Neural cell (in vitro differentiated cells): ENCODE results near the gene RALGDS. TPM values are rescaled to one million over a fixed set of nuclear protein-coding genes. Genes with fewer than 3 reads are reported as not detected.

ENCODE experiments used
- H2AFZ ChIP-seq: fragments of 200-600, 300-800 bp; sonication (generic), shearing (Covaris generic); 2 replicates; pipeline ENCODE4 v1.6.0; 2014; ENCODE audit warnings: low read depth, mild to moderate bottlenecking, antibody characterized with exemption, low read length, moderate library complexity
- H3F3A ChIP-seq: fragments of 200-600 bp; shearing (Covaris generic); 2 replicates; pipeline ENCODE4 v1.6.1; 2016; ENCODE audit warnings: mild to moderate bottlenecking, moderate library complexity, mixed read lengths, antibody characterized with exemption, low read length; ENCODE audit not compliant: insufficient read depth, poor library complexity, severe bottlenecking
- H3K27ac ChIP-seq: fragments of 200-600, 300-800 bp; sonication (generic), shearing (Covaris generic); 2 replicates; pipeline ENCODE4 v1.5.1; 2014; ENCODE audit warnings: mild to moderate bottlenecking, low read length, moderate library complexity
- H3K27me3 ChIP-seq: fragments of 300-800, 200-600 bp; sonication (generic), shearing (Covaris generic); 2 replicates; pipeline ENCODE4 v1.6.0; 2014; ENCODE audit warnings: mild to moderate bottlenecking, low read depth, low read length, moderate library complexity; ENCODE audit not compliant: insufficient read depth
- H3K36me3 ChIP-seq: fragments of 300-800, 200-600 bp; sonication (generic), shearing (Covaris generic); 2 replicates; pipeline ENCODE4 v1.5.1; 2014; ENCODE audit warnings: mild to moderate bottlenecking, antibody characterized with exemption, low read length, moderate library complexity; ENCODE audit not compliant: insufficient read depth
- H3K4me2 ChIP-seq: fragments of 300-800, 200-600 bp; sonication (generic), shearing (Covaris generic); 2 replicates; pipeline ENCODE4 v1.6.0; 2014; ENCODE audit warnings: mild to moderate bottlenecking, low read length
- H3K4me3 ChIP-seq: fragments of 300-800, 200-600 bp; sonication (generic), shearing (Covaris generic); 2 replicates; pipeline ENCODE4 v1.5.1; 2014; ENCODE audit warnings: mild to moderate bottlenecking, low read length, moderate library complexity
- H3K79me2 ChIP-seq: fragments of 200-600 bp; shearing (Covaris generic); replicated peaks from 2 replicates; pipeline ENCODE4 v1.6.0; 2014; ENCODE audit warnings: mild to moderate bottlenecking, low read length, moderate library complexity; ENCODE audit not compliant: insufficient read depth
- H3K9ac ChIP-seq: fragments of 300-800, 200-600 bp; sonication (generic), shearing (Covaris generic); 2 replicates; pipeline ENCODE4 v1.6.1; 2016; ENCODE audit warnings: mild to moderate bottlenecking, low read length, mixed read lengths
- H3K9me2 ChIP-seq: fragments of 200-600 bp; shearing (Covaris generic); 2 replicates; pipeline ENCODE4 v1.6.1; 2016; ENCODE audit warnings: mild to moderate bottlenecking, low read length, mixed read lengths; ENCODE audit not compliant: insufficient read depth
- H3K9me3 ChIP-seq: fragments of 200-600, 300-800 bp; sonication (generic), shearing (Covaris generic); 2 replicates; pipeline ENCODE4 v1.6.1; 2016; ENCODE audit warnings: mild to moderate bottlenecking, mixed run types, low read length, moderate library complexity, mixed read lengths
- H4K20me1 ChIP-seq: fragments of 200-600 bp; shearing (Covaris generic); 2 replicates; pipeline ENCODE4 v1.6.1; 2016; ENCODE audit warnings: mild to moderate bottlenecking, mixed run types; ENCODE audit not compliant: insufficient read depth
- EP300 ChIP-seq: fragments of 450-650 bp; conservative IDR thresholded peaks from 2 replicates; pipeline ENCODE4 v1.6.1; 2014; ENCODE audit warnings: antibody characterized with exemption, mild to moderate bottlenecking, moderate library complexity; ENCODE audit not compliant: poor library complexity, severe bottlenecking
- EZH2 ChIP-seq: fragments of 200-600, 300-800 bp; shearing (Covaris generic), sonication (generic); IDR thresholded peaks from 2 replicates; pipeline ENCODE4 v1.6.1; 2014; ENCODE audit warnings: antibody characterized with exemption, low read length, borderline replicate concordance, mild to moderate bottlenecking; ENCODE audit not compliant: insufficient read depth, poor library complexity, severe bottlenecking
- MXI1 ChIP-seq: fragments of 450-650 bp; conservative IDR thresholded peaks from 2 replicates; pipeline ENCODE4 v1.6.1; 2014; ENCODE audit warnings: antibody characterized with exemption, mild to moderate bottlenecking; ENCODE audit not compliant: poor library complexity, severe bottlenecking
- POLR2AphosphoS5 ChIP-seq: IDR thresholded peaks from 2 replicates; pipeline ENCODE4 v1.6.1; 2012
- RAD21 ChIP-seq: fragments of 450-650 bp; conservative IDR thresholded peaks from 2 replicates; pipeline ENCODE4 v1.6.1; 2014; ENCODE audit warnings: antibody characterized with exemption, mild to moderate bottlenecking, moderate library complexity
- SMC3 ChIP-seq: fragments of 450-650 bp; conservative IDR thresholded peaks from 2 replicates; pipeline ENCODE4 v1.6.1; 2014; ENCODE audit warnings: antibody characterized with exemption, mild to moderate bottlenecking, moderate library complexity; ENCODE audit not compliant: poor library complexity
- TAF1 ChIP-seq: IDR thresholded peaks from 2 replicates; pipeline ENCODE4 v1.6.1; 2012; ENCODE audit warnings: low read depth
- polyA plus RNA-seq: library from polyadenylated mRNA; depleted of rRNA; stranded (reverse); fragments of >200 nt; gene quantifications from 2 replicates; pipeline ENCODE4 v1.2.3, GENCODE V29; 2014
- TF ChIP-seq, protein P1 (sequence below): IDR thresholded peaks from 2 replicates; pipeline ENCODE4 v1.6.1; 2012; ENCODE audit warnings: borderline replicate concordance
- TF ChIP-seq, protein P2 (sequence below): fragments of 450-650 bp; IDR thresholded peaks from 2 replicates; pipeline ENCODE4 v1.5.1; 2014; ENCODE audit warnings: antibody characterized with exemption, mild to moderate bottlenecking, moderate library complexity; ENCODE audit not compliant: poor library complexity, severe bottlenecking

Gene RALGDS
- polyA plus RNA-seq, 1 donor from 2014 or later = 174 TPM

DNA sequence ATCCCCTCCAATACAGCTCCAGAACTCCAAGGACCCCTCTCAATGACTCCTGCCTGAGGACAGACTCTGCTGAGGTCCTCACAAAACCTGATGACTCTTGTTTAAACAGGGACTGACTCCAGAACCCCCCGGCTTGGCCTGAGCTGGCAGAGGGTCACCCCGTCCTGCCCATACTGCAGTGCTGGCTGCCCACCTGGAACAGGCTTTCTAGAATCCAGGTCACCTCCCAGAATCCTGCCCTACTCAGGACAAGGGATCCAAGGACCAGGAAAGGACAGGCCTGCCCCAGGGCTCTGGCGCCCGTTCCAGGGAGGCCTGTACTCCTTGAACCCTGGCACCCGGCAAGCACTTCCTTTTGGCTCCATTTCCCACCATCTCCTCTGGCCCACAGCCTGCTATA is 22.2 kb downstream of the RALGDS start:
- H3K36me3 ChIP-seq = peaks cover 34% of the 10 kb centered on the region
- H3K9me2 ChIP-seq = no peaks in the 10 kb centered on the region
- H3K9ac ChIP-seq = no peak overlapping the region
- TF ChIP-seq EP300 (no peak), EZH2 (no peak), MXI1 (no peak), SMC3 (no peak), POLR2AphosphoS5 (no peak), TAF1 (no peak), RAD21 (no peak)
- TF ChIP-seq, protein P1, sequence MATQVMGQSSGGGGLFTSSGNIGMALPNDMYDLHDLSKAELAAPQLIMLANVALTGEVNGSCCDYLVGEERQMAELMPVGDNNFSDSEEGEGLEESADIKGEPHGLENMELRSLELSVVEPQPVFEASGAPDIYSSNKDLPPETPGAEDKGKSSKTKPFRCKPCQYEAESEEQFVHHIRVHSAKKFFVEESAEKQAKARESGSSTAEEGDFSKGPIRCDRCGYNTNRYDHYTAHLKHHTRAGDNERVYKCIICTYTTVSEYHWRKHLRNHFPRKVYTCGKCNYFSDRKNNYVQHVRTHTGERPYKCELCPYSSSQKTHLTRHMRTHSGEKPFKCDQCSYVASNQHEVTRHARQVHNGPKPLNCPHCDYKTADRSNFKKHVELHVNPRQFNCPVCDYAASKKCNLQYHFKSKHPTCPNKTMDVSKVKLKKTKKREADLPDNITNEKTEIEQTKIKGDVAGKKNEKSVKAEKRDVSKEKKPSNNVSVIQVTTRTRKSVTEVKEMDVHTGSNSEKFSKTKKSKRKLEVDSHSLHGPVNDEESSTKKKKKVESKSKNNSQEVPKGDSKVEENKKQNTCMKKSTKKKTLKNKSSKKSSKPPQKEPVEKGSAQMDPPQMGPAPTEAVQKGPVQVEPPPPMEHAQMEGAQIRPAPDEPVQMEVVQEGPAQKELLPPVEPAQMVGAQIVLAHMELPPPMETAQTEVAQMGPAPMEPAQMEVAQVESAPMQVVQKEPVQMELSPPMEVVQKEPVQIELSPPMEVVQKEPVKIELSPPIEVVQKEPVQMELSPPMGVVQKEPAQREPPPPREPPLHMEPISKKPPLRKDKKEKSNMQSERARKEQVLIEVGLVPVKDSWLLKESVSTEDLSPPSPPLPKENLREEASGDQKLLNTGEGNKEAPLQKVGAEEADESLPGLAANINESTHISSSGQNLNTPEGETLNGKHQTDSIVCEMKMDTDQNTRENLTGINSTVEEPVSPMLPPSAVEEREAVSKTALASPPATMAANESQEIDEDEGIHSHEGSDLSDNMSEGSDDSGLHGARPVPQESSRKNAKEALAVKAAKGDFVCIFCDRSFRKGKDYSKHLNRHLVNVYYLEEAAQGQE = no peak
- TF ChIP-seq, protein P2, sequence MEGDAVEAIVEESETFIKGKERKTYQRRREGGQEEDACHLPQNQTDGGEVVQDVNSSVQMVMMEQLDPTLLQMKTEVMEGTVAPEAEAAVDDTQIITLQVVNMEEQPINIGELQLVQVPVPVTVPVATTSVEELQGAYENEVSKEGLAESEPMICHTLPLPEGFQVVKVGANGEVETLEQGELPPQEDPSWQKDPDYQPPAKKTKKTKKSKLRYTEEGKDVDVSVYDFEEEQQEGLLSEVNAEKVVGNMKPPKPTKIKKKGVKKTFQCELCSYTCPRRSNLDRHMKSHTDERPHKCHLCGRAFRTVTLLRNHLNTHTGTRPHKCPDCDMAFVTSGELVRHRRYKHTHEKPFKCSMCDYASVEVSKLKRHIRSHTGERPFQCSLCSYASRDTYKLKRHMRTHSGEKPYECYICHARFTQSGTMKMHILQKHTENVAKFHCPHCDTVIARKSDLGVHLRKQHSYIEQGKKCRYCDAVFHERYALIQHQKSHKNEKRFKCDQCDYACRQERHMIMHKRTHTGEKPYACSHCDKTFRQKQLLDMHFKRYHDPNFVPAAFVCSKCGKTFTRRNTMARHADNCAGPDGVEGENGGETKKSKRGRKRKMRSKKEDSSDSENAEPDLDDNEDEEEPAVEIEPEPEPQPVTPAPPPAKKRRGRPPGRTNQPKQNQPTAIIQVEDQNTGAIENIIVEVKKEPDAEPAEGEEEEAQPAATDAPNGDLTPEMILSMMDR = no peak
- no peaks in the 10 kb centered on the region for H3F3A ChIP-seq
- no peak overlapping the region for H3K27ac ChIP-seq
- H4K20me1 ChIP-seq = no peaks in the 10 kb centered on the region
- no peaks in the 10 kb centered on the region for H3K79me2 ChIP-seq
- no peaks in the 10 kb centered on the region for H3K27me3 ChIP-seq
- H3K9me3 ChIP-seq = peaks cover 5% of the 10 kb centered on the region
- no peak overlapping the region for H2AFZ ChIP-seq
- no peak overlapping the region for H3K4me2 ChIP-seq
- no peak overlapping the region for H3K4me3 ChIP-seq

- no peaks in the 10 kb centered on the region for H4K20me1 ChIP-seq
- H3K4me2 ChIP-seq = no peak overlapping the region
- no peaks in the 10 kb centered on the region for H3K27me3 ChIP-seq
- H2AFZ ChIP-seq = no peak overlapping the region
- no peak overlapping the region for H3K4me3 ChIP-seq
- H3F3A ChIP-seq = no peaks in the 10 kb centered on the region
- H3K36me3 ChIP-seq = peaks cover 34% of the 10 kb centered on the region
- H3K9ac ChIP-seq = no peak overlapping the region
- no peaks in the 10 kb centered on the region for H3K79me2 ChIP-seq
- no peak for TF ChIP-seq SMC3
- no peak for TF ChIP-seq POLR2AphosphoS5
- no peak for TF ChIP-seq EZH2
- TF ChIP-seq EP300 = no peak
- TF ChIP-seq, protein P2 = no peak
- no peak for TF ChIP-seq TAF1
- no peak for TF ChIP-seq RAD21
- H3K9me3 ChIP-seq = peaks cover 5% of the 10 kb centered on the region
- no peaks in the 10 kb centered on the region for H3K9me2 ChIP-seq
- no peak overlapping the region for H3K27ac ChIP-seq
Observed at GRCh38 chr9:133098104-133098754, 22.8 kb downstream of the RALGDS start.
